ENCODE results near the gene ZBED3. TPM values are rescaled to one million over a fixed set of nuclear protein-coding genes. Genes with fewer than 3 reads are reported as not detected.

ZBED3 gene
- total and polyA plus RNA-seq, 9 of the 15 experiments (the other 6 are each of a cell fraction or from before 2014, with no cell fraction given), result 0.01 to 0.03 (median 0.01) TPM; not detected in 5

DNA sequence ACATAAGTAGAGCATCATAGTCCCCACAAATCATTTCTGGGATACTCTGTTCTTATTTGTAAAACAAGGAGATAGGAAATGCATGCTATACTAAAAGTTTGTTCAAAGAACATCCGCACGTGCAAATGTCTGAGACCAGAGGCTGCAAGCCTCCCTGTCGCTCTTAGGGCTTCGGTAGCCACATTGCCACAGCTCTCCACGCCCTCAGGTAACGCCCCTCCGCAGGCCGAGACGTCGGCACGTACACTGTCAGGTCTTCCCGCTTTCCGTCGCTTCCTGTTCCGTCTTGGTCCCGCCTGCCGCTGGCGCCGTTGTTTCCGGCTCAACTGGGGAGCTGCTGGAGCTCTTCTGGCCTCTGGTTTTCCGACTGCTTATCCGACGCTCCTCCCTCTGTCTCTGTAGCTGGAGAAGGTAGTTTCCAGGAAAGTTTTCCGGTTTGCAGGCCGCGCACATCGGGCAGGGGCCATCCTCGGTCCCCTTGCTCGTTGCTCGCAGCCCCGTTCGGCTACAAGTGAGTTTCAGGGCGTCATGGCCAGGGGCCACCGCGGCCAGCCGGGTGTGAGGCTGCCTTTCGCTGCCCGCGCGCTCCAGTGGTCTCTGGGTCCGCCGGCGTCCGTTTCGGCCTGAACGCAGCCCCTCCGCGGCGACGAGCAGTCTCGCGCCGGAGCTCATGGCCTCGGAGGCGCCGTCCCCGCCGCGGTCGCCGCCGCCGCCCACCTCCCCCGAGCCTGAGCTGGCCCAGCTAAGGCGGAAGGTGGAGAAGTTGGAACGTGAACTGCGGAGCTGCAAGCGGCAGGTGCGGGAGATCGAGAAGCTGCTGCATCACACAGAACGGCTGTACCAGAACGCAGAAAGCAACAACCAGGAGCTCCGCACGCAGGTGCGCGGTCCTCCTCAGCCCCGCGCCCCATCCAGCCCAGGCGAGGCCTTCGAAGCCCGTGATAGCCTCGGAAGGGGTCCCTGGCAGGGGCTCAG, 56.7 kb downstream of the ZBED3 start, which contains the start of gene AGGF1 (continued):
- TF ChIP-seq, protein P1, sequence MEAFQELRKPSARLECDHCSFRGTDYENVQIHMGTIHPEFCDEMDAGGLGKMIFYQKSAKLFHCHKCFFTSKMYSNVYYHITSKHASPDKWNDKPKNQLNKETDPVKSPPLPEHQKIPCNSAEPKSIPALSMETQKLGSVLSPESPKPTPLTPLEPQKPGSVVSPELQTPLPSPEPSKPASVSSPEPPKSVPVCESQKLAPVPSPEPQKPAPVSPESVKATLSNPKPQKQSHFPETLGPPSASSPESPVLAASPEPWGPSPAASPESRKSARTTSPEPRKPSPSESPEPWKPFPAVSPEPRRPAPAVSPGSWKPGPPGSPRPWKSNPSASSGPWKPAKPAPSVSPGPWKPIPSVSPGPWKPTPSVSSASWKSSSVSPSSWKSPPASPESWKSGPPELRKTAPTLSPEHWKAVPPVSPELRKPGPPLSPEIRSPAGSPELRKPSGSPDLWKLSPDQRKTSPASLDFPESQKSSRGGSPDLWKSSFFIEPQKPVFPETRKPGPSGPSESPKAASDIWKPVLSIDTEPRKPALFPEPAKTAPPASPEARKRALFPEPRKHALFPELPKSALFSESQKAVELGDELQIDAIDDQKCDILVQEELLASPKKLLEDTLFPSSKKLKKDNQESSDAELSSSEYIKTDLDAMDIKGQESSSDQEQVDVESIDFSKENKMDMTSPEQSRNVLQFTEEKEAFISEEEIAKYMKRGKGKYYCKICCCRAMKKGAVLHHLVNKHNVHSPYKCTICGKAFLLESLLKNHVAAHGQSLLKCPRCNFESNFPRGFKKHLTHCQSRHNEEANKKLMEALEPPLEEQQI (IDR thresholded peaks at IDR 0.05), result no peak
- TF ChIP-seq RBM22 (IDR thresholded peaks at IDR 0.05; ENCODE audit: low read depth, low read length, poor library complexity, severe bottlenecking) (no peak), ZNF217 (CRISPR knock-in tag; IDR thresholded peaks at IDR 0.05) (no peak), ELF2 (CRISPR knock-in tag; IDR thresholded peaks at IDR 0.05) (0 out of 2 replicates have a peak, but pooled peaks have one; percentile 8), ZNF175 (CRISPR knock-in tag; IDR thresholded peaks at IDR 0.05; ENCODE audit: low read depth) (no peak), MECOM (CRISPR knock-in tag; IDR thresholded peaks at IDR 0.05) (no peak), BACH1 (tag; IDR thresholded peaks at IDR 0.05) (no peak), SREBF2 (CRISPR knock-in tag; IDR thresholded peaks at IDR 0.05) (no peak), POLR3G (IDR thresholded peaks at IDR 0.05; ENCODE audit: extremely low read depth, insufficient read length, insufficient replicate concordance) (no peak), RCOR1 (IDR thresholded peaks at IDR 0.05; ENCODE audit: borderline replicate concordance in 1 of 2, low read depth in 2 of 2, low read length in 2 of 2) (peak in 1 of 2 experiments; percentile 22; a peak in 1 of 4 replicates), POLR2AphosphoS5 (IDR thresholded peaks at IDR 0.05; ENCODE audit: control insufficient read depth, insufficient read depth, low read depth, low read length) (peak; percentile 73; the same call in 1 of the 2 replicates)
- TF ChIP-seq, protein P2, sequence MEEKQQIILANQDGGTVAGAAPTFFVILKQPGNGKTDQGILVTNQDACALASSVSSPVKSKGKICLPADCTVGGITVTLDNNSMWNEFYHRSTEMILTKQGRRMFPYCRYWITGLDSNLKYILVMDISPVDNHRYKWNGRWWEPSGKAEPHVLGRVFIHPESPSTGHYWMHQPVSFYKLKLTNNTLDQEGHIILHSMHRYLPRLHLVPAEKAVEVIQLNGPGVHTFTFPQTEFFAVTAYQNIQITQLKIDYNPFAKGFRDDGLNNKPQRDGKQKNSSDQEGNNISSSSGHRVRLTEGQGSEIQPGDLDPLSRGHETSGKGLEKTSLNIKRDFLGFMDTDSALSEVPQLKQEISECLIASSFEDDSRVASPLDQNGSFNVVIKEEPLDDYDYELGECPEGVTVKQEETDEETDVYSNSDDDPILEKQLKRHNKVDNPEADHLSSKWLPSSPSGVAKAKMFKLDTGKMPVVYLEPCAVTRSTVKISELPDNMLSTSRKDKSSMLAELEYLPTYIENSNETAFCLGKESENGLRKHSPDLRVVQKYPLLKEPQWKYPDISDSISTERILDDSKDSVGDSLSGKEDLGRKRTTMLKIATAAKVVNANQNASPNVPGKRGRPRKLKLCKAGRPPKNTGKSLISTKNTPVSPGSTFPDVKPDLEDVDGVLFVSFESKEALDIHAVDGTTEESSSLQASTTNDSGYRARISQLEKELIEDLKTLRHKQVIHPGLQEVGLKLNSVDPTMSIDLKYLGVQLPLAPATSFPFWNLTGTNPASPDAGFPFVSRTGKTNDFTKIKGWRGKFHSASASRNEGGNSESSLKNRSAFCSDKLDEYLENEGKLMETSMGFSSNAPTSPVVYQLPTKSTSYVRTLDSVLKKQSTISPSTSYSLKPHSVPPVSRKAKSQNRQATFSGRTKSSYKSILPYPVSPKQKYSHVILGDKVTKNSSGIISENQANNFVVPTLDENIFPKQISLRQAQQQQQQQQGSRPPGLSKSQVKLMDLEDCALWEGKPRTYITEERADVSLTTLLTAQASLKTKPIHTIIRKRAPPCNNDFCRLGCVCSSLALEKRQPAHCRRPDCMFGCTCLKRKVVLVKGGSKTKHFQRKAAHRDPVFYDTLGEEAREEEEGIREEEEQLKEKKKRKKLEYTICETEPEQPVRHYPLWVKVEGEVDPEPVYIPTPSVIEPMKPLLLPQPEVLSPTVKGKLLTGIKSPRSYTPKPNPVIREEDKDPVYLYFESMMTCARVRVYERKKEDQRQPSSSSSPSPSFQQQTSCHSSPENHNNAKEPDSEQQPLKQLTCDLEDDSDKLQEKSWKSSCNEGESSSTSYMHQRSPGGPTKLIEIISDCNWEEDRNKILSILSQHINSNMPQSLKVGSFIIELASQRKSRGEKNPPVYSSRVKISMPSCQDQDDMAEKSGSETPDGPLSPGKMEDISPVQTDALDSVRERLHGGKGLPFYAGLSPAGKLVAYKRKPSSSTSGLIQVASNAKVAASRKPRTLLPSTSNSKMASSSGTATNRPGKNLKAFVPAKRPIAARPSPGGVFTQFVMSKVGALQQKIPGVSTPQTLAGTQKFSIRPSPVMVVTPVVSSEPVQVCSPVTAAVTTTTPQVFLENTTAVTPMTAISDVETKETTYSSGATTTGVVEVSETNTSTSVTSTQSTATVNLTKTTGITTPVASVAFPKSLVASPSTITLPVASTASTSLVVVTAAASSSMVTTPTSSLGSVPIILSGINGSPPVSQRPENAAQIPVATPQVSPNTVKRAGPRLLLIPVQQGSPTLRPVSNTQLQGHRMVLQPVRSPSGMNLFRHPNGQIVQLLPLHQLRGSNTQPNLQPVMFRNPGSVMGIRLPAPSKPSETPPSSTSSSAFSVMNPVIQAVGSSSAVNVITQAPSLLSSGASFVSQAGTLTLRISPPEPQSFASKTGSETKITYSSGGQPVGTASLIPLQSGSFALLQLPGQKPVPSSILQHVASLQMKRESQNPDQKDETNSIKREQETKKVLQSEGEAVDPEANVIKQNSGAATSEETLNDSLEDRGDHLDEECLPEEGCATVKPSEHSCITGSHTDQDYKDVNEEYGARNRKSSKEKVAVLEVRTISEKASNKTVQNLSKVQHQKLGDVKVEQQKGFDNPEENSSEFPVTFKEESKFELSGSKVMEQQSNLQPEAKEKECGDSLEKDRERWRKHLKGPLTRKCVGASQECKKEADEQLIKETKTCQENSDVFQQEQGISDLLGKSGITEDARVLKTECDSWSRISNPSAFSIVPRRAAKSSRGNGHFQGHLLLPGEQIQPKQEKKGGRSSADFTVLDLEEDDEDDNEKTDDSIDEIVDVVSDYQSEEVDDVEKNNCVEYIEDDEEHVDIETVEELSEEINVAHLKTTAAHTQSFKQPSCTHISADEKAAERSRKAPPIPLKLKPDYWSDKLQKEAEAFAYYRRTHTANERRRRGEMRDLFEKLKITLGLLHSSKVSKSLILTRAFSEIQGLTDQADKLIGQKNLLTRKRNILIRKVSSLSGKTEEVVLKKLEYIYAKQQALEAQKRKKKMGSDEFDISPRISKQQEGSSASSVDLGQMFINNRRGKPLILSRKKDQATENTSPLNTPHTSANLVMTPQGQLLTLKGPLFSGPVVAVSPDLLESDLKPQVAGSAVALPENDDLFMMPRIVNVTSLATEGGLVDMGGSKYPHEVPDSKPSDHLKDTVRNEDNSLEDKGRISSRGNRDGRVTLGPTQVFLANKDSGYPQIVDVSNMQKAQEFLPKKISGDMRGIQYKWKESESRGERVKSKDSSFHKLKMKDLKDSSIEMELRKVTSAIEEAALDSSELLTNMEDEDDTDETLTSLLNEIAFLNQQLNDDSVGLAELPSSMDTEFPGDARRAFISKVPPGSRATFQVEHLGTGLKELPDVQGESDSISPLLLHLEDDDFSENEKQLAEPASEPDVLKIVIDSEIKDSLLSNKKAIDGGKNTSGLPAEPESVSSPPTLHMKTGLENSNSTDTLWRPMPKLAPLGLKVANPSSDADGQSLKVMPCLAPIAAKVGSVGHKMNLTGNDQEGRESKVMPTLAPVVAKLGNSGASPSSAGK (IDR thresholded peaks at IDR 0.05), result peak; percentile 96

All from K562 (cell line).